Neural cell (in vitro differentiated cells): ENCODE data around the gene PRR18. TPM values are rescaled to one million over a fixed set of nuclear protein-coding genes. Genes with fewer than 3 reads are reported as not detected.

ENCODE experiments used
- H2AFZ ChIP-seq: fragments of 200-600, 300-800 bp; sonication (generic), shearing (Covaris generic); 2 replicates; pipeline ENCODE4 v1.6.0; 2014; ENCODE audit warnings: low read depth, mild to moderate bottlenecking, antibody characterized with exemption, low read length, moderate library complexity
- H3F3A ChIP-seq: fragments of 200-600 bp; shearing (Covaris generic); 2 replicates; pipeline ENCODE4 v1.6.1; 2016; ENCODE audit warnings: mild to moderate bottlenecking, moderate library complexity, mixed read lengths, antibody characterized with exemption, low read length; ENCODE audit not compliant: insufficient read depth, poor library complexity, severe bottlenecking
- H3K27ac ChIP-seq: fragments of 200-600, 300-800 bp; sonication (generic), shearing (Covaris generic); 2 replicates; pipeline ENCODE4 v1.5.1; 2014; ENCODE audit warnings: mild to moderate bottlenecking, low read length, moderate library complexity
- H3K27me3 ChIP-seq: fragments of 300-800, 200-600 bp; sonication (generic), shearing (Covaris generic); 2 replicates; pipeline ENCODE4 v1.6.0; 2014; ENCODE audit warnings: mild to moderate bottlenecking, low read depth, low read length, moderate library complexity; ENCODE audit not compliant: insufficient read depth
- H3K36me3 ChIP-seq: fragments of 300-800, 200-600 bp; sonication (generic), shearing (Covaris generic); 2 replicates; pipeline ENCODE4 v1.5.1; 2014; ENCODE audit warnings: mild to moderate bottlenecking, antibody characterized with exemption, low read length, moderate library complexity; ENCODE audit not compliant: insufficient read depth
- H3K4me2 ChIP-seq: fragments of 300-800, 200-600 bp; sonication (generic), shearing (Covaris generic); 2 replicates; pipeline ENCODE4 v1.6.0; 2014; ENCODE audit warnings: mild to moderate bottlenecking, low read length
- H3K4me3 ChIP-seq: fragments of 300-800, 200-600 bp; sonication (generic), shearing (Covaris generic); 2 replicates; pipeline ENCODE4 v1.5.1; 2014; ENCODE audit warnings: mild to moderate bottlenecking, low read length, moderate library complexity
- H3K79me2 ChIP-seq: fragments of 200-600 bp; shearing (Covaris generic); replicated peaks from 2 replicates; pipeline ENCODE4 v1.6.0; 2014; ENCODE audit warnings: mild to moderate bottlenecking, low read length, moderate library complexity; ENCODE audit not compliant: insufficient read depth
- H3K9ac ChIP-seq: fragments of 300-800, 200-600 bp; sonication (generic), shearing (Covaris generic); 2 replicates; pipeline ENCODE4 v1.6.1; 2016; ENCODE audit warnings: mild to moderate bottlenecking, low read length, mixed read lengths
- H3K9me2 ChIP-seq: fragments of 200-600 bp; shearing (Covaris generic); 2 replicates; pipeline ENCODE4 v1.6.1; 2016; ENCODE audit warnings: mild to moderate bottlenecking, low read length, mixed read lengths; ENCODE audit not compliant: insufficient read depth
- H3K9me3 ChIP-seq: fragments of 200-600, 300-800 bp; sonication (generic), shearing (Covaris generic); 2 replicates; pipeline ENCODE4 v1.6.1; 2016; ENCODE audit warnings: mild to moderate bottlenecking, mixed run types, low read length, moderate library complexity, mixed read lengths
- H4K20me1 ChIP-seq: fragments of 200-600 bp; shearing (Covaris generic); 2 replicates; pipeline ENCODE4 v1.6.1; 2016; ENCODE audit warnings: mild to moderate bottlenecking, mixed run types; ENCODE audit not compliant: insufficient read depth
- CTCF ChIP-seq: fragments of 450-650 bp; IDR thresholded peaks from 2 replicates; pipeline ENCODE4 v1.5.1; 2014; ENCODE audit warnings: antibody characterized with exemption, mild to moderate bottlenecking, moderate library complexity; ENCODE audit not compliant: poor library complexity, severe bottlenecking
- EP300 ChIP-seq: fragments of 450-650 bp; conservative IDR thresholded peaks from 2 replicates; pipeline ENCODE4 v1.6.1; 2014; ENCODE audit warnings: antibody characterized with exemption, mild to moderate bottlenecking, moderate library complexity; ENCODE audit not compliant: poor library complexity, severe bottlenecking
- EZH2 ChIP-seq: fragments of 200-600, 300-800 bp; shearing (Covaris generic), sonication (generic); IDR thresholded peaks from 2 replicates; pipeline ENCODE4 v1.6.1; 2014; ENCODE audit warnings: antibody characterized with exemption, low read length, borderline replicate concordance, mild to moderate bottlenecking; ENCODE audit not compliant: insufficient read depth, poor library complexity, severe bottlenecking
- MXI1 ChIP-seq: fragments of 450-650 bp; conservative IDR thresholded peaks from 2 replicates; pipeline ENCODE4 v1.6.1; 2014; ENCODE audit warnings: antibody characterized with exemption, mild to moderate bottlenecking; ENCODE audit not compliant: poor library complexity, severe bottlenecking
- POLR2AphosphoS5 ChIP-seq: IDR thresholded peaks from 2 replicates; pipeline ENCODE4 v1.6.1; 2012
- RAD21 ChIP-seq: fragments of 450-650 bp; conservative IDR thresholded peaks from 2 replicates; pipeline ENCODE4 v1.6.1; 2014; ENCODE audit warnings: antibody characterized with exemption, mild to moderate bottlenecking, moderate library complexity
- SMC3 ChIP-seq: fragments of 450-650 bp; conservative IDR thresholded peaks from 2 replicates; pipeline ENCODE4 v1.6.1; 2014; ENCODE audit warnings: antibody characterized with exemption, mild to moderate bottlenecking, moderate library complexity; ENCODE audit not compliant: poor library complexity
- TAF1 ChIP-seq: IDR thresholded peaks from 2 replicates; pipeline ENCODE4 v1.6.1; 2012; ENCODE audit warnings: low read depth
- polyA plus RNA-seq: library from polyadenylated mRNA; depleted of rRNA; stranded (reverse); fragments of >200 nt; gene quantifications from 2 replicates; pipeline ENCODE4 v1.2.3, GENCODE V29; 2014
- TF ChIP-seq, protein P1 (sequence below): IDR thresholded peaks from 2 replicates; pipeline ENCODE4 v1.6.1; 2012; ENCODE audit warnings: borderline replicate concordance

Gene PRR18
- polyA plus RNA-seq, 1 donor from 2014 or later = not detected

DNA sequence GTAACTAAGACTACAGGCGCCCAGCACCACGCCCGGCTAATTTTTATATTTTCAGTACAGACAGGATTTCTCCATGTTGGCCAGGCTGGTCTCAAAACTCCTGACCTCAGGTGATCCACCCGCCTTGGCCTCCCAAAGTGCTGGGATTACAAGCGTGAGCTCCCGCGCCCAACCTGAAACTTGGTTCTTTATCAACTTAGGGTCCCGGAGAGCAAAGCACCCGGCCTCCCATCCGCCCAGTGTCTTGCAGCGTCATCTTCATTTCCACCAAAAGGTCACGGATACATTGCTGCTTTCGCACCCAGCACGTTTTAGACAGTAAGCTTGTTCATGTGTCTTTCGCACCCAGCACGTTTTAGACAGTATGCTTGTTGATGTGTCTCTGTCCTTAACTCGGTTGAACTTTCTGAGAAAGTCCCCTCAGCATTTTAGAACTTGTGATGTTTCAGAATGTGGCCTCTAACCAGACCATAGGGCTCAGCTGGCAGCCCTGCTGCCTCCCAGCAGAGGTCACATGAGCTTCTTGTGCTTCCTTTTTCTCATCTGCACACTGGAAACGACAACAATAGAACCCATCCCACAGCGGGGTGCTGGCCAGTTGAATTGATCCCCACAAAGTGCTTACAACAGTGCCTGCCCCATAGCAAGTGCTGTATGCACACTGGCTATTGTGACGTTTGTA lies 48.8 kb downstream of the PRR18 start:
- Histone ChIP-seq H2AFZ (no peak overlapping the region), H3K9ac (no peak overlapping the region), H3K4me3 (no peak overlapping the region), H3K27me3 (peaks cover 18% of the 10 kb centered on the region), H3K79me2 (no peaks in the 10 kb centered on the region), H3K9me2 (no peaks in the 10 kb centered on the region), H3K4me2 (no peak overlapping the region), H3K9me3 (no peaks in the 10 kb centered on the region), H3K36me3 (no peaks in the 10 kb centered on the region), H3F3A (no peaks in the 10 kb centered on the region), H4K20me1 (no peaks in the 10 kb centered on the region), H3K27ac (no peak overlapping the region)
- no peak for TF ChIP-seq EZH2
- no peak for TF ChIP-seq RAD21
- TF ChIP-seq TAF1 = no peak
- no peak for TF ChIP-seq SMC3
- TF ChIP-seq, protein P1, sequence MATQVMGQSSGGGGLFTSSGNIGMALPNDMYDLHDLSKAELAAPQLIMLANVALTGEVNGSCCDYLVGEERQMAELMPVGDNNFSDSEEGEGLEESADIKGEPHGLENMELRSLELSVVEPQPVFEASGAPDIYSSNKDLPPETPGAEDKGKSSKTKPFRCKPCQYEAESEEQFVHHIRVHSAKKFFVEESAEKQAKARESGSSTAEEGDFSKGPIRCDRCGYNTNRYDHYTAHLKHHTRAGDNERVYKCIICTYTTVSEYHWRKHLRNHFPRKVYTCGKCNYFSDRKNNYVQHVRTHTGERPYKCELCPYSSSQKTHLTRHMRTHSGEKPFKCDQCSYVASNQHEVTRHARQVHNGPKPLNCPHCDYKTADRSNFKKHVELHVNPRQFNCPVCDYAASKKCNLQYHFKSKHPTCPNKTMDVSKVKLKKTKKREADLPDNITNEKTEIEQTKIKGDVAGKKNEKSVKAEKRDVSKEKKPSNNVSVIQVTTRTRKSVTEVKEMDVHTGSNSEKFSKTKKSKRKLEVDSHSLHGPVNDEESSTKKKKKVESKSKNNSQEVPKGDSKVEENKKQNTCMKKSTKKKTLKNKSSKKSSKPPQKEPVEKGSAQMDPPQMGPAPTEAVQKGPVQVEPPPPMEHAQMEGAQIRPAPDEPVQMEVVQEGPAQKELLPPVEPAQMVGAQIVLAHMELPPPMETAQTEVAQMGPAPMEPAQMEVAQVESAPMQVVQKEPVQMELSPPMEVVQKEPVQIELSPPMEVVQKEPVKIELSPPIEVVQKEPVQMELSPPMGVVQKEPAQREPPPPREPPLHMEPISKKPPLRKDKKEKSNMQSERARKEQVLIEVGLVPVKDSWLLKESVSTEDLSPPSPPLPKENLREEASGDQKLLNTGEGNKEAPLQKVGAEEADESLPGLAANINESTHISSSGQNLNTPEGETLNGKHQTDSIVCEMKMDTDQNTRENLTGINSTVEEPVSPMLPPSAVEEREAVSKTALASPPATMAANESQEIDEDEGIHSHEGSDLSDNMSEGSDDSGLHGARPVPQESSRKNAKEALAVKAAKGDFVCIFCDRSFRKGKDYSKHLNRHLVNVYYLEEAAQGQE = no peak
- no peak for TF ChIP-seq CTCF
- TF ChIP-seq POLR2AphosphoS5 = no peak
- TF ChIP-seq EP300 = no peak
- no peak for TF ChIP-seq MXI1

DNA sequence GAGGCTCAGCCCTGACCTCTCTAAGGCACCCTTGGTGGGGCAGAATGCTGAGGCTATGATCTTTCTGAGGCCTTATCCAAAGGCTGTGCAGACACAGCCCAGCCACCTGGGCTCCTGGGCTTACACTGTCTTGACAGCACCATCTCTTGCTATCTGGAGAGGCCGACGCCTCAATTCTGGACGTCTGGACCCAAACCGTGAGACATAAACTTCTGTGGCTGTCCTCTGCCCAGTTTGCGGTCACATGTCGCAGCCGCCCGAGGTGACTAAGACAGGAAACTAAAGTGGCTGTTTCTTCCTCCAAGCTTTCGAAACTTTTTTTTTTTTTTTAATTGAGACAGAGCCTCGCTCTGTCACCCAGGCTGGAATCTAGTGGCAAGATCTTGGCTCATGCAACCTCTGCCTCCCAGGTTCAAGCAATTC lies 49.3 kb downstream of the PRR18 start:
- TF ChIP-seq SMC3 = no peak
- TF ChIP-seq POLR2AphosphoS5 = no peak
- TF ChIP-seq MXI1 = no peak
- TF ChIP-seq, protein P1 = no peak
- no peak for TF ChIP-seq TAF1
- TF ChIP-seq EZH2 = no peak
- no peak for TF ChIP-seq CTCF
- TF ChIP-seq RAD21 = no peak
- no peak for TF ChIP-seq EP300

More for the DNA sequence above, 49.3 kb downstream of the PRR18 start:
- no peak overlapping the region for H2AFZ ChIP-seq
- no peak overlapping the region for H3K4me3 ChIP-seq
- no peak overlapping the region for H3K4me2 ChIP-seq
- no peaks in the 10 kb centered on the region for H3K36me3 ChIP-seq
- H3K9me3 ChIP-seq = no peaks in the 10 kb centered on the region
- no peak overlapping the region for H3K27ac ChIP-seq
- no peaks in the 10 kb centered on the region for H3F3A ChIP-seq
- H3K79me2 ChIP-seq = no peaks in the 10 kb centered on the region
- H4K20me1 ChIP-seq = no peaks in the 10 kb centered on the region
- H3K27me3 ChIP-seq = peaks cover 24% of the 10 kb centered on the region
- no peaks in the 10 kb centered on the region for H3K9me2 ChIP-seq
- H3K9ac ChIP-seq = no peak overlapping the region
